IgD-negative memory B cell (primary cell): ENCODE results near the gene PDGFD. TPM values are rescaled to one million over a fixed set of nuclear protein-coding genes. Genes with fewer than 3 reads are reported as not detected.

Source experiments
- H3K27ac Mint-ChIP-seq, 3 donors: one replicate each; pipeline ENCODE4 v1.8.0; 2020 to 2022; ENCODE audit warnings: mild to moderate bottlenecking in 3 of 3, mixed read lengths in 3 of 3, moderate library complexity in 1 of 3
- H3K27me3 Mint-ChIP-seq: one replicate; pipeline ENCODE4 v1.8.0; 2021; ENCODE audit warnings: mixed read lengths
- H3K36me3 Mint-ChIP-seq: one replicate; pipeline ENCODE4 v1.8.0; 2020; ENCODE audit warnings: mild to moderate bottlenecking, mixed read lengths
- H3K4me1 Mint-ChIP-seq, 3 donors: one replicate each; pipeline ENCODE4 v1.8.0; 2020 to 2022; ENCODE audit warnings: mixed read lengths in 3 of 3, mild to moderate bottlenecking in 1 of 3
- H3K4me3 Mint-ChIP-seq, 4 donors: one replicate each; pipeline ENCODE4 v1.8.0; 2020 to 2022; ENCODE audit warnings: mild to moderate bottlenecking in 4 of 4, mixed read lengths in 4 of 4, moderate library complexity in 3 of 4
- H3K9me3 Mint-ChIP-seq, 3 donors: one replicate each; pipeline ENCODE4 v1.8.0; 2020 to 2021; ENCODE audit warnings: mixed read lengths in 3 of 3, mild to moderate bottlenecking in 1 of 3
- polyA plus RNA-seq: library from polyadenylated mRNA; unstranded; fragments of 300-500 nt; fragmentation: Illumina TruSeq; gene quantifications from one replicate; pipeline ENCODE4 v1.2.3, GENCODE V29; 2021

PDGFD gene
- polyA plus RNA-seq, 1 donor from 2014 or later, result 2.3 TPM

DNA sequence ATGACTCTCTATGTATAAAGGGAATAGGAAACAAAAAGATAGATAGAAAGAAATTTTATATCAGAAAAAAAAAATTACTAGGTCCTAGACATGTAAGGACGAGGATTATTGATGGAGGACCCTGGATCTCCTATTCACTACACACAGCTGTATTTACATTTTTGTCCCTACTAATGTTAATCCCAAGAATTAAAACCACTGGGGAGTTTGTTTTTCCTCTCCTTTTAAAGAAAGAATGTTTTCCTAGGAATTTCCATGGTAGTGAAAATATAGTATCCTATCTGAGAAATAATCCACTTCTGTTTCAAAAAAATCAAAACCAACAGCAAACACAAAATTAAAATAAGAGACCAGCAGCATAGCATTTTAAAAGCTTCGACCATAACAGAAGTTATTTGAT is 41.1 kb downstream of the PDGFD start:
- Mint-ChIP-seq H3K27ac (no peak overlapping the region), H3K36me3 (no peaks in the 10 kb centered on the region), H3K4me3 (no peak overlapping the region), H3K27me3 (no peaks in the 10 kb centered on the region), H3K4me1 (no peaks in the 10 kb centered on the region), H3K9me3 (peaks cover 0 to 3% (median 0%) of the 10 kb centered on the region in 3 donors)

DNA sequence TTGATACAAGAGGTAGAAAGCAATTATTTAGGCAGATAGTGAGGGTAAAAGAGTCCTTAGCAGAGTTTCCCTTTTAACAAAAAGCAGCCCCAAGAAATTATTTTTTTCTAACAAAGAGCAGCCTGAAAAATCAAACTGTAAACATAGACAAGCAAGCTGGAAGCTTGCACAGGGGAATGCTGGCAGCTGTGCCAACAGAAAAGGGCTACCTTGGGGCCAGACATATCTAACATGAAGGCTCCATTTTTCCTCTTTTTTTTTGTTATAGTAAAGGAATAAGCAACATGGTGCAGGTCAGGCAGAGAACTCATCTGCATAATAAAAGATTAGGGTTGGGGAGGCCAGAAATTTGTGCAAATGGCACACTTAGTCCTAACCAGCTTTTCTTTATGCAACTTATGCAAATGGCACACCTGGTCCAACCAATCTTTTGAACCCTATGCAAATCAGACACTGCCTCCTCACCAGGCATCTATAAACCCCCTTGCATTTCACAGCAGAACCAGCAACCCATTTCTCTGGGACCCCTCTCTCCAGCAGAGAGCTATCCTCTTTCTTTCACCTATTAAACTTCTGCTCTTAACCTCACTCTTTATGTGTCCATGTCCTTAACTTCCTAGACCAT is 41.8 kb downstream of the PDGFD start:
- Mint-ChIP-seq H3K27ac (no peak overlapping the region), H3K36me3 (peaks cover 1% of the 10 kb centered on the region), H3K9me3 (peaks cover 0 to 3% (median 2%) of the 10 kb centered on the region in 3 donors), H3K4me1 (no peaks in the 10 kb centered on the region), H3K4me3 (no peak overlapping the region), H3K27me3 (no peaks in the 10 kb centered on the region)

GRCh38 chr11:104120493-104121137 is 43.3 kb downstream of the PDGFD start:
- peaks cover 0 to 7% (median 5%) of the 10 kb centered on the region in 3 donors for H3K9me3 Mint-ChIP-seq
- no peak overlapping the region for H3K4me3 Mint-ChIP-seq
- no peaks in the 10 kb centered on the region for H3K27me3 Mint-ChIP-seq
- no peaks in the 10 kb centered on the region for H3K4me1 Mint-ChIP-seq
- no peak overlapping the region for H3K27ac Mint-ChIP-seq
- peaks cover 1% of the 10 kb centered on the region for H3K36me3 Mint-ChIP-seq

GRCh38 chr11:104118105-104118744 is 45.7 kb downstream of the PDGFD start:
- H3K36me3 Mint-ChIP-seq, result peaks cover 1% of the 10 kb centered on the region
- no peaks in the 10 kb centered on the region for H3K4me1 Mint-ChIP-seq
- no peaks in the 10 kb centered on the region for H3K27me3 Mint-ChIP-seq
- peaks cover 5 to 7% (median 5%) of the 10 kb centered on the region in 3 donors for H3K9me3 Mint-ChIP-seq
- H3K4me3 Mint-ChIP-seq, result no peak overlapping the region
- no peak overlapping the region for H3K27ac Mint-ChIP-seq

- Mint-ChIP-seq H3K4me3 (no peak overlapping the region), H3K27me3 (no peaks in the 10 kb centered on the region), H3K27ac (no peak overlapping the region), H3K36me3 (peaks cover 1% of the 10 kb centered on the region), H3K9me3 (peaks cover 5 to 7% (median 5%) of the 10 kb centered on the region in 3 donors), H3K4me1 (no peaks in the 10 kb centered on the region)
These were observed 50.4 kb downstream of the PDGFD start for GRCh38 chr11:104113541-104113940.

- H3K27ac Mint-ChIP-seq, result no peak overlapping the region
- H3K4me1 Mint-ChIP-seq, result no peaks in the 10 kb centered on the region
- no peak overlapping the region for H3K4me3 Mint-ChIP-seq
- no peaks in the 10 kb centered on the region for H3K27me3 Mint-ChIP-seq
- no peaks in the 10 kb centered on the region for H3K9me3 Mint-ChIP-seq
- H3K36me3 Mint-ChIP-seq, result no peaks in the 10 kb centered on the region
These were observed 57.7 kb downstream of the PDGFD start for GRCh38 chr11:104106136-104106754.

- Mint-ChIP-seq H3K36me3 (no peaks in the 10 kb centered on the region), H3K27ac (no peak overlapping the region), H3K27me3 (no peaks in the 10 kb centered on the region), H3K4me3 (no peak overlapping the region), H3K9me3 (peaks cover 0 to under 1% (median 0%) of the 10 kb centered on the region in 3 donors), H3K4me1 (no peaks in the 10 kb centered on the region)
These were observed 58.8 kb downstream of the PDGFD start for GRCh38 chr11:104105155-104105554.

- no peak overlapping the region for H3K27ac Mint-ChIP-seq
- H3K36me3 Mint-ChIP-seq, result no peaks in the 10 kb centered on the region
- H3K27me3 Mint-ChIP-seq, result no peaks in the 10 kb centered on the region
- H3K4me1 Mint-ChIP-seq, result no peaks in the 10 kb centered on the region
- H3K9me3 Mint-ChIP-seq, result peaks cover 0 to 2% (median 0%) of the 10 kb centered on the region in 3 donors
- H3K4me3 Mint-ChIP-seq, result no peak overlapping the region
These were observed 59.3 kb downstream of the PDGFD start for GRCh38 chr11:104104664-104105063.

DNA sequence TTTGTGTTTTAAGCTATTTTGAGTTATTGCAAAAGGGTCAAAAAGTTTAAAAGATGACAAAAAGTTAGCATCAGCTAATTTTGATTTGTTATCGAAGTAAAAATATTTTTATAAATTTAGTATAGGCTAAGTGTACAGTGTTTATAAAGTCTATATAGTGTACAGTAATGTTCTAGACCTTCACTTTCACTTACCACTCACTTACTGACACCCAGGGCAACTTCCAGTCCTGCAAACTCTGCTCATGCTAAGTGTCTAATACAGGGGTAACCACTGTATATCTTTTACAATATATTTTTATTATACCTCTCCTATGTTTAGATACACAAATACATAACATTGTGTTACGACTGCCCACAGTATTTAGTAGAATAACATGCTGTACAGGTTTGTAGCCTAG is 59.7 kb downstream of the PDGFD start:
- no peak overlapping the region for H3K27ac Mint-ChIP-seq
- H3K4me3 Mint-ChIP-seq, result no peak overlapping the region
- peaks cover 0 to 2% (median 0%) of the 10 kb centered on the region in 3 donors for H3K9me3 Mint-ChIP-seq
- no peaks in the 10 kb centered on the region for H3K27me3 Mint-ChIP-seq
- no peaks in the 10 kb centered on the region for H3K36me3 Mint-ChIP-seq
- H3K4me1 Mint-ChIP-seq, result no peaks in the 10 kb centered on the region

- no peak overlapping the region for H3K4me3 Mint-ChIP-seq
- H3K9me3 Mint-ChIP-seq, result peaks cover 0 to 2% (median 0%) of the 10 kb centered on the region in 3 donors
- no peaks in the 10 kb centered on the region for H3K4me1 Mint-ChIP-seq
- no peak overlapping the region for H3K27ac Mint-ChIP-seq
- H3K27me3 Mint-ChIP-seq, result no peaks in the 10 kb centered on the region
- H3K36me3 Mint-ChIP-seq, result no peaks in the 10 kb centered on the region
These were observed 65.4 kb downstream of the PDGFD start for GRCh38 chr11:104098555-104098954.

- no peaks in the 10 kb centered on the region for H3K36me3 Mint-ChIP-seq
- H3K27me3 Mint-ChIP-seq, result no peaks in the 10 kb centered on the region
- H3K4me1 Mint-ChIP-seq, result no peaks in the 10 kb centered on the region
- peaks cover 0 to 2% (median 0%) of the 10 kb centered on the region in 3 donors for H3K9me3 Mint-ChIP-seq
- H3K4me3 Mint-ChIP-seq, result no peak overlapping the region
- no peak overlapping the region for H3K27ac Mint-ChIP-seq
These were observed 65.8 kb downstream of the PDGFD start for GRCh38 chr11:104098132-104098531.

DNA sequence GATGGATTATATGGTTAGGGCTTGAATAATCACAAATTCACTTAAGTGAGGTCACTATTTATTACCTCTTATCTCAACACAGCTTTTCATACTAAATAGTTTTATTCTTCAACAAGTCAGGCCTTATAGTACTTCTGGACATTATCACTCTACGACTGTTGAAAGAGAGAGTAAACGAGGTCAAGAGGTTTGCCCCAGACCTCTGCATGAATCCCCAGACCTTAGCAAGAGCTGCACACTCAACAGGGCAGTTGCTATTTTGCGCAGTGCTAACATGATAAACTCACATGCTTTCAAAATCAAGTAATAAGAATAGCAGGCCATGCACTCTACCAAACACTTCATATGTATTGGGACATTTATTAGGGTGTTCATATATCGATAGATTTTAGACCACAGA is 67.0 kb downstream of the PDGFD start:
- H3K9me3 Mint-ChIP-seq, result peaks cover 0 to 2% (median 0%) of the 10 kb centered on the region in 3 donors
- no peak overlapping the region for H3K4me3 Mint-ChIP-seq
- H3K4me1 Mint-ChIP-seq, result no peaks in the 10 kb centered on the region
- no peak overlapping the region for H3K27ac Mint-ChIP-seq
- H3K36me3 Mint-ChIP-seq, result no peaks in the 10 kb centered on the region
- no peaks in the 10 kb centered on the region for H3K27me3 Mint-ChIP-seq

- H3K4me3 Mint-ChIP-seq, result no peak overlapping the region
- H3K9me3 Mint-ChIP-seq, result peaks cover 0 to 2% (median 0%) of the 10 kb centered on the region in 3 donors
- no peaks in the 10 kb centered on the region for H3K36me3 Mint-ChIP-seq
- H3K4me1 Mint-ChIP-seq, result no peaks in the 10 kb centered on the region
- no peaks in the 10 kb centered on the region for H3K27me3 Mint-ChIP-seq
- H3K27ac Mint-ChIP-seq, result no peak overlapping the region
These were observed 68.2 kb downstream of the PDGFD start for GRCh38 chr11:104095791-104096190.

- H3K27me3 Mint-ChIP-seq, result no peaks in the 10 kb centered on the region
- H3K9me3 Mint-ChIP-seq, result no peaks in the 10 kb centered on the region
- H3K36me3 Mint-ChIP-seq, result no peaks in the 10 kb centered on the region
- no peak overlapping the region for H3K27ac Mint-ChIP-seq
- peaks cover 0 to 2% (median 0%) of the 10 kb centered on the region in 3 donors for H3K4me1 Mint-ChIP-seq
- no peak overlapping the region for H3K4me3 Mint-ChIP-seq
These were observed 69.4 kb downstream of the PDGFD start for GRCh38 chr11:104094576-104094975.
